Peyer's patch (tissue), 4 donors: ENCODE results near the gene AP1S1. TPM values are rescaled to one million over a fixed set of nuclear protein-coding genes. Genes with fewer than 3 reads are reported as not detected.
"Not testable (repeated sequence)": the region's sequence is repeated elsewhere in the genome, so short reads cannot be mapped to it uniquely, and the experiment has no call there.

Source experiments
- DNase-seq, 3 donors: peaks; one replicate each; pipeline ENCODE4 v3.0.0-alpha.2; 2017 to 2019
- H3K27ac ChIP-seq, 4 donors: fragments of 200-600 bp; sonication (generic); one replicate each; pipeline ENCODE4 v1.5.1; 2016 to 2019
- H3K27me3 ChIP-seq, 2 donors: fragments of 200-600 bp; sonication (generic); one replicate each; pipeline ENCODE4 v1.5.1; 2019
- H3K36me3 ChIP-seq, 3 donors: fragments of 200-600 bp; sonication (generic); one replicate each; pipeline ENCODE4 v1.5.1; 2016 to 2019
- H3K4me1 ChIP-seq, 4 donors: fragments of 200-600 bp; sonication (generic); one replicate each; pipeline ENCODE4 v1.5.1; 2016 to 2019
- H3K4me3 ChIP-seq, 4 donors: fragments of 200-600 bp; sonication (generic); 1 replicate in 3 of 4; 2 replicates in 1 of 4; pipeline ENCODE4 v1.5.1; 2016 to 2019; ENCODE audit warnings: mild to moderate bottlenecking in 1 of 4
- H3K9me3 ChIP-seq, 4 donors: fragments of 200-600 bp; sonication (generic); one replicate each; pipeline ENCODE4 v1.5.1; 2016 to 2019; ENCODE audit warnings: mild to moderate bottlenecking in 1 of 4
- CTCF ChIP-seq, 6 experiments: fragments of 450-650 bp in 4 of 6; fragments of 200-600 bp in 2 of 6; sonication (generic) in 1 of 6; IDR thresholded peaks; one replicate each; pipeline ENCODE4 v1.5.1; 2017 to 2019; ENCODE audit warnings: antibody characterized with exemption in 6 of 6, mild to moderate bottlenecking in 3 of 6, moderate library complexity in 1 of 6
- POLR2A ChIP-seq, 2 donors: fragments of 450-650 bp; IDR thresholded peaks; one replicate each; pipeline ENCODE4 v1.5.1; 2017; ENCODE audit warnings: antibody characterized with exemption in 2 of 2, mild to moderate bottlenecking in 2 of 2, moderate library complexity in 2 of 2
- total RNA-seq, 4 donors: library from RNA; depleted of rRNA; stranded (reverse); fragments of >200 nt; gene quantifications; one replicate each; pipeline ENCODE4 v1.1.0, GENCODE V29; 2016

The AP1S1 gene
- total RNA-seq, 4 donors from 2014 or later = 53.6 to 136 (median 95.7) TPM

DNA sequence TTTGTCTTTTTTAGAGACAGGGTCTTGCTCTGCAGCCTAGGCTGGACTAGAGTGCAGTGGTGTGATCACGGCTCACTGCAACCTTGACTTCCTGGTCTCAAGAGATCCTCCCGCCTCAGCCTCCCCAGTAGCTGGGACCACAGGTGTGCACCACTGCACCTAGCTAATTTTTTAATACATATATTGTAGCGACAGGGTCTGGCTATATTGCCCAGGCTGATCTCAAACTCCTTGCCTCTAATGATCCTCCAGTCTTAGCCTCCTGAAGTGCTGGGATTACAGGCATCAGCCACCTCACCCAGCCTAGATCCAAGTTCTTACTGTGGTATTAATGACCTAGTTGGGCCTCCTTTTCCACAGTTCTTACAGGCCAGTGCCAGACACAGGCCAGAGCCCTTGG, 39.1 kb upstream of the AP1S1 start:
- H3K36me3 ChIP-seq = no peaks in the 10 kb centered on the region
- no peak overlapping the region for H3K27ac ChIP-seq
- no peak for DNase-seq
- H3K4me3 ChIP-seq = no peak overlapping the region
- H3K9me3 ChIP-seq = no peaks in the 10 kb centered on the region
- no peaks in the 10 kb centered on the region for H3K27me3 ChIP-seq
- no peak for TF ChIP-seq CTCF (IDR thresholded peaks at IDR 0.05)
- no peak for TF ChIP-seq POLR2A (IDR thresholded peaks at IDR 0.05)
- no peaks in the 10 kb centered on the region for H3K4me1 ChIP-seq

DNA sequence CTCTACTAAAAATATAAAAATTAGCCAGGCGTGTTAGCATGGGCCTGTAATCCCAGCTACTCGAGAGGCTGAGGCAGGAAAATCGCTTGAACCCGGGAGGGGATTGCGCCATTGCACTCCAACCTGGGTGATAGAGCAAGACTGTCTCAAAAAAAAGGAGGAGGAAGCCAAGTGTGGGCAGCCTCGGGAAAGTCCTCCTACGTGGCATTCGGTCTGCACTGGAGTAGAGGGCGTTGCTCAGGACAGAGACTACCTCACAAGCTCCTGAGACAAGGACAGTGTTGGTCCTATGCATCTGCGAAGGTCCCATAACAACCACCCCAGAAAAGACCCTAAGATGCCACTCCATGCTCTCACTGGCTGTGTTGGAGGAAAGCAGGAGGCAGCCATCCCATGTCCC, 37.4 kb upstream of the AP1S1 start:
- Histone ChIP-seq H3K4me1 (no peaks in the 10 kb centered on the region), H3K9me3 (no peaks in the 10 kb centered on the region), H3K27me3 (no peaks in the 10 kb centered on the region), H3K4me3 (no peak overlapping the region), H3K27ac (no peak overlapping the region), H3K36me3 (no peaks in the 10 kb centered on the region)
- TF ChIP-seq POLR2A (IDR thresholded peaks at IDR 0.05) (no peak), CTCF (IDR thresholded peaks at IDR 0.05) (no peak)
- DNase-seq = no peak

GRCh38 chr7:101118856-101119255, 35.4 kb upstream of the AP1S1 start:
- H3K4me3 ChIP-seq = no peak overlapping the region
- no peaks in the 10 kb centered on the region for H3K27me3 ChIP-seq
- DNase-seq = no peak
- peaks cover 0 to 6% (median 0%) of the 10 kb centered on the region in 4 donors for H3K4me1 ChIP-seq
- TF ChIP-seq POLR2A (IDR thresholded peaks at IDR 0.05) (no peak), CTCF (IDR thresholded peaks at IDR 0.05) (no peak)
- H3K27ac ChIP-seq = no peak overlapping the region
- H3K9me3 ChIP-seq = no peaks in the 10 kb centered on the region
- no peaks in the 10 kb centered on the region for H3K36me3 ChIP-seq

- no peak for DNase-seq
- TF ChIP-seq CTCF (IDR thresholded peaks at IDR 0.05) (no peak), POLR2A (IDR thresholded peaks at IDR 0.05) (no peak)
- H3K27me3 ChIP-seq = no peaks in the 10 kb centered on the region
- no peaks in the 10 kb centered on the region for H3K36me3 ChIP-seq
- H3K4me3 ChIP-seq = no peak overlapping the region
- H3K9me3 ChIP-seq = no peaks in the 10 kb centered on the region
- peaks cover 0 to 13% (median 0%) of the 10 kb centered on the region in 4 donors for H3K4me1 ChIP-seq
- H3K27ac ChIP-seq = no peak overlapping the region
These were observed 34.4 kb upstream of the AP1S1 start for GRCh38 chr7:101119876-101120275.

DNA sequence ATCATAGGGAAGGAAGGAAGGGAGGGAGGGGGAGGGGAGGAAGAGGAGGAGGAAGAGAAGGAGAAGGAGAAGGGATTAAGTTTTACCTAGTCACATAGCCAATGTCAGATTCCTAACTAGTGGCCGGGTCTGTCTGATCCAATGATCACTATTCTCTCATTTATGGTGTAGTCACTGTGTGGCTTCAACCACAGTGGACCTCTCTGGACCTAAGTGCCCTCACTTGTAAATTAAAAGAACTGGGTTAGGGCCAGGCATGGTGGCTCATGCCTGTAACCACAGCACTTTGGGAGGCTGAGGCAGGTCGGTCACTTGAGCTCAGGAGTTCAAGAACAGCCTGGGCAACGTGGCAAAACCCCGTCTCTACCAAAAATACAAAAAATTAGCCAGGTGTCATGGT, 34.0 kb upstream of the AP1S1 start:
- TF ChIP-seq POLR2A (IDR thresholded peaks at IDR 0.05) = no peak
- no peak for TF ChIP-seq CTCF (IDR thresholded peaks at IDR 0.05)
- H3K4me1 ChIP-seq = peaks cover 0 to 16% (median 0%) of the 10 kb centered on the region in 4 donors
- H3K9me3 ChIP-seq = no peaks in the 10 kb centered on the region
- DNase-seq = no peak
- H3K4me3 ChIP-seq = no peak overlapping the region
- H3K27ac ChIP-seq = no peak overlapping the region
- H3K27me3 ChIP-seq = no peaks in the 10 kb centered on the region
- no peaks in the 10 kb centered on the region for H3K36me3 ChIP-seq

- Histone ChIP-seq H3K4me1 (peaks cover 0 to 27% (median 2%) of the 10 kb centered on the region in 4 donors), H3K27ac (peak overlapping the region; percentile 44 to 87 (median 60)), H3K4me3 (peak overlapping the region in 1 of 4 donors; percentile 47)
- not testable (repeated sequence) for H3K9me3 ChIP-seq, DNase-seq, H3K36me3 ChIP-seq, H3K27me3 ChIP-seq
These were observed 32.7 kb upstream of the AP1S1 start for GRCh38 chr7:101121631-101121990.
